Hepatocyte (in vitro differentiated cells): ENCODE results near the gene FH.

Experiments used
- EZH2 ChIP-seq: fragments of 200-600 bp; sonication (generic); IDR thresholded peaks from 2 replicates; pipeline ENCODE4 v1.6.1; 2016; ENCODE audit warnings: antibody characterized with exemption, mild to moderate bottlenecking, borderline replicate concordance
- EZH2phosphoT487 ChIP-seq: fragments of 200-600 bp; sonication (generic); IDR thresholded peaks from one replicate; pipeline ENCODE4 v1.6.1; 2018; ENCODE audit warnings: antibody characterized with exemption, mild to moderate bottlenecking, low read depth, moderate library complexity; ENCODE audit not compliant: unreplicated experiment, severe bottlenecking
- TF ChIP-seq, protein P1 (sequence below): fragments of 200-600 bp; sonication (generic); IDR thresholded peaks from 2 replicates; pipeline ENCODE4 v1.5.1; 2016; ENCODE audit warnings: antibody characterized with exemption, mild to moderate bottlenecking; ENCODE audit not compliant: poor library complexity

DNA sequence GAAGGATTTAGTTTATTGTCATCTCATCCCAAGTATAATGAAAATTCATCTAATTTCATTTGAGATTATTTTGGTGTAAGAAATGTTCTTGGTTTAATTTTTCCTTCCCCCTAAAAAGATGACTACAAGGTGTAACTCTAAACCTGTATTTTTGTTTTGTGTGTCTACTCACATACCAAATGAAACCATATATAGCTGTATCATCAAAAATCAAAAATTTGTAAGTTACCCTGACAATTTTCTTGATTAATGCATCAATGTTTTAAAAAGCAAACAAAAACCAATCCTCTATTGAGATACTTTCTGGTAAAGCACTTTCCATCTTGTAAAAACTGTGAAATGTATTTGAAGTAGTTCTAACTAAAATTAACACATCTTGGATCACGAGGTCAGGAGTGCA lies 30.8 kb downstream of the FH start:
- TF ChIP-seq, protein P1, sequence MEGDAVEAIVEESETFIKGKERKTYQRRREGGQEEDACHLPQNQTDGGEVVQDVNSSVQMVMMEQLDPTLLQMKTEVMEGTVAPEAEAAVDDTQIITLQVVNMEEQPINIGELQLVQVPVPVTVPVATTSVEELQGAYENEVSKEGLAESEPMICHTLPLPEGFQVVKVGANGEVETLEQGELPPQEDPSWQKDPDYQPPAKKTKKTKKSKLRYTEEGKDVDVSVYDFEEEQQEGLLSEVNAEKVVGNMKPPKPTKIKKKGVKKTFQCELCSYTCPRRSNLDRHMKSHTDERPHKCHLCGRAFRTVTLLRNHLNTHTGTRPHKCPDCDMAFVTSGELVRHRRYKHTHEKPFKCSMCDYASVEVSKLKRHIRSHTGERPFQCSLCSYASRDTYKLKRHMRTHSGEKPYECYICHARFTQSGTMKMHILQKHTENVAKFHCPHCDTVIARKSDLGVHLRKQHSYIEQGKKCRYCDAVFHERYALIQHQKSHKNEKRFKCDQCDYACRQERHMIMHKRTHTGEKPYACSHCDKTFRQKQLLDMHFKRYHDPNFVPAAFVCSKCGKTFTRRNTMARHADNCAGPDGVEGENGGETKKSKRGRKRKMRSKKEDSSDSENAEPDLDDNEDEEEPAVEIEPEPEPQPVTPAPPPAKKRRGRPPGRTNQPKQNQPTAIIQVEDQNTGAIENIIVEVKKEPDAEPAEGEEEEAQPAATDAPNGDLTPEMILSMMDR = no peak
- TF ChIP-seq EZH2 (no peak), EZH2phosphoT487 (no peak)
